GM10248 (cell line): ENCODE measurements around the gene DCHS1.

Experiments used
- CTCF ChIA-PET: fragments of 300-600 bp; sonication (Branson Sonifier 250); formaldehyde crosslinking; extraction: SDS; loops from one replicate; lab custom pipeline; 2021; ENCODE audit warnings: antibody characterized with exemption; lab: Yijun Ruan, JAX
- POLR2A ChIA-PET: fragments of 350-650 bp; sonication (Branson Sonifier 250); formaldehyde crosslinking; extraction: SDS; loops from one replicate; lab custom pipeline; 2020; ENCODE audit warnings: antibody characterized with exemption; lab: Yijun Ruan, JAX
- DNase-seq: peaks from one replicate; pipeline ENCODE4 v3.0.0; 2012; ENCODE audit errors: extremely low spot score
- CTCF ChIP-seq: IDR thresholded peaks from 2 replicates; pipeline ENCODE4 v1.5.1; 2012; ENCODE audit warnings: mild to moderate bottlenecking, low read depth; ENCODE audit errors: extremely low read depth, missing control alignments, control extremely low read depth

The DCHS1 gene

GRCh38 chr11:6584528-6584927 is 71.1 kb downstream of the DCHS1 start:
- no peak for TF ChIP-seq CTCF
- DNase-seq = no peak
- CTCF ChIA-PET = no interaction called here
- POLR2A ChIA-PET = no interaction called here

- DNase-seq = no peak
- ChIA-PET POLR2A (no interaction called here), CTCF (no interaction called here)
- no peak for TF ChIP-seq CTCF
These were observed 72.0 kb downstream of the DCHS1 start for GRCh38 chr11:6583584-6583983.

- no peak for TF ChIP-seq CTCF
- no peak for DNase-seq
- CTCF ChIA-PET = interaction anchor here (1.1 to 2.1 kb wide), 4 partner anchors 14 to 136 kb away, joined by 3 to 6 read pairs (median 4); no protein-coding TSS in a partner anchor
- POLR2A ChIA-PET = no interaction called here
These were observed 75.9 kb downstream of the DCHS1 start for GRCh38 chr11:6579681-6580080.

GRCh38 chr11:6578134-6578533 is 77.5 kb downstream of the DCHS1 start:
- no peak for TF ChIP-seq CTCF
- POLR2A ChIA-PET = no interaction called here
- no peak for DNase-seq
- CTCF ChIA-PET = interaction anchor here (0.7 to 1.6 kb wide), 3 partner anchors 9 to 134 kb away, joined by 3 to 4 read pairs (median 3); no protein-coding TSS in a partner anchor

GRCh38 chr11:6576471-6577373 is 78.9 kb downstream of the DCHS1 start:
- ChIA-PET POLR2A (no interaction called here), CTCF (interaction anchor here (1.4 to 1.6 kb wide), 4 partner anchors 8 to 133 kb away, joined by 3 to 4 read pairs (median 3); no protein-coding TSS in a partner anchor)
- DNase-seq = no peak
- TF ChIP-seq CTCF = no peak

GRCh38 chr11:6574816-6575715 is 80.5 kb downstream of the DCHS1 start:
- TF ChIP-seq CTCF = no peak
- no peak for DNase-seq
- POLR2A ChIA-PET = no interaction called here
- CTCF ChIA-PET = interaction anchor here (1.0 to 1.6 kb wide), 6 partner anchors 9 to 109 kb away, joined by 3 to 6 read pairs (median 3); no protein-coding TSS in a partner anchor
